A549 (cell line): ENCODE measurements around the gene FTH1.

Source experiments
- MAFK ChIP-seq: fragments of 450-650 bp; IDR thresholded peaks from 2 replicates; pipeline ENCODE4 v1.6.1; 2014; ENCODE audit not compliant: partially characterized antibody
- POLR2A ChIP-seq: IDR thresholded peaks from 2 replicates; pipeline ENCODE4 v1.6.1; 2012; ENCODE audit warnings: mild to moderate bottlenecking, low read length
- RAD21 ChIP-seq, 2 experiments: fragments of >200 bp in 1 of 2; sonication (Bioruptor Twin) in 1 of 2; formaldehyde crosslinking in 1 of 2; IDR thresholded peaks in 1 of 2; conservative IDR thresholded peaks in 1 of 2; 2 replicates in 1 of 2; 3 replicates in 1 of 2; pipeline ENCODE4 v1.6.1; 2012 to 2018; ENCODE audit warnings: inconsistent platforms in 1 of 2
- ZNF302 ChIP-seq: fragments of 250-450 bp; sonication (Bioruptor Pico); IDR thresholded peaks from 2 replicates; pipeline ENCODE4 v1.9.0; 2021; ENCODE audit warnings: inconsistent platforms, mild to moderate bottlenecking, moderate library complexity
- TF ChIP-seq, protein P1 (sequence below): fragments of >200 bp; sonication (Bioruptor Twin); formaldehyde crosslinking; IDR thresholded peaks from 3 replicates; pipeline ENCODE4 v1.5.1; 2016
- TF ChIP-seq, protein P2 (sequence below): IDR thresholded peaks from 2 replicates; pipeline ENCODE4 v1.6.1; 2012

DNA sequence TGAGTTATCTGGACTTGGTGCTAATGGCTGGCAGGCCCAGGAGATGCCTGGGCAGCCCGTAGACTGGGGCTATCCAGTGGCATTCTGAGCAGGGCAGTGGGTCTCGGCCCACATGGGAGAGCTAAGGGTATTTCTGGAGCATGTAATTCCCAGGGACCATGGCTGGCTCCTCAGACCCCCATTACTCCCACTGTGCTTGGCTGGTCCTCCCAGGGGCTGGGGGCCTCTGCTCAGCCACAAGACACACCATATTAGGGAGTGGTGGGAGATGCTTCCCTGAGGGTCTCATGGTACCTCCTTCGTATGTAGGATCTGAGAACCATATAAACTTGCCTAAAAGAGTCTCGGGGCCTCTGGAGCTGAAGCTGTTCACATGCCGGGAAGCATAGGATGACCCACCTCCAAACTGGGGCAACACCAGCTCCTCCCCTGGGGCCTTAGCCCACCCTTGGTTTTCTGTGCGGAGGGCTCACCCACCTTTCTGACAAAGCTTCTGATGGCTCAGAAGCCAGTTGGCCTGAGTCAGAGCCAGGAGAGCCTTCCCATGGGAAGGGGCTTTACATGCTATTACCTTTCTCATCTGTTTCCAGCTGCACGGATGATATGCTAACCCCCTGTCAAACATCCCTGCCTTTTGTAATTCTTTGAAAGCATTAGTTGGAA, 9.5 kb upstream of the FTH1 start:
- TF ChIP-seq MAFK, result no peak
- TF ChIP-seq, protein P1, sequence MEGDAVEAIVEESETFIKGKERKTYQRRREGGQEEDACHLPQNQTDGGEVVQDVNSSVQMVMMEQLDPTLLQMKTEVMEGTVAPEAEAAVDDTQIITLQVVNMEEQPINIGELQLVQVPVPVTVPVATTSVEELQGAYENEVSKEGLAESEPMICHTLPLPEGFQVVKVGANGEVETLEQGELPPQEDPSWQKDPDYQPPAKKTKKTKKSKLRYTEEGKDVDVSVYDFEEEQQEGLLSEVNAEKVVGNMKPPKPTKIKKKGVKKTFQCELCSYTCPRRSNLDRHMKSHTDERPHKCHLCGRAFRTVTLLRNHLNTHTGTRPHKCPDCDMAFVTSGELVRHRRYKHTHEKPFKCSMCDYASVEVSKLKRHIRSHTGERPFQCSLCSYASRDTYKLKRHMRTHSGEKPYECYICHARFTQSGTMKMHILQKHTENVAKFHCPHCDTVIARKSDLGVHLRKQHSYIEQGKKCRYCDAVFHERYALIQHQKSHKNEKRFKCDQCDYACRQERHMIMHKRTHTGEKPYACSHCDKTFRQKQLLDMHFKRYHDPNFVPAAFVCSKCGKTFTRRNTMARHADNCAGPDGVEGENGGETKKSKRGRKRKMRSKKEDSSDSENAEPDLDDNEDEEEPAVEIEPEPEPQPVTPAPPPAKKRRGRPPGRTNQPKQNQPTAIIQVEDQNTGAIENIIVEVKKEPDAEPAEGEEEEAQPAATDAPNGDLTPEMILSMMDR, result no peak
- no peak for TF ChIP-seq RAD21 (conservative IDR thresholded peaks at IDR 0.05 in 1 of 2, IDR thresholded peaks at IDR 0.05 in 1 of 2)
- no peak for TF ChIP-seq ZNF302
- TF ChIP-seq, protein P2, sequence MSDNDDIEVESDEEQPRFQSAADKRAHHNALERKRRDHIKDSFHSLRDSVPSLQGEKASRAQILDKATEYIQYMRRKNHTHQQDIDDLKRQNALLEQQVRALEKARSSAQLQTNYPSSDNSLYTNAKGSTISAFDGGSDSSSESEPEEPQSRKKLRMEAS, result no peak
- TF ChIP-seq POLR2A, result no peak
